ENCODE measurements around the gene UNC80. TPM values are rescaled to one million over a fixed set of nuclear protein-coding genes. Genes with fewer than 3 reads are reported as not detected.
"Not testable (repeated sequence)": the region's sequence is repeated elsewhere in the genome, so short reads cannot be mapped to it uniquely, and the experiment has no call there.

Gene UNC80
- total RNA-seq (2014; rRNA removed; shearing (Covaris generic)) = not detected in 2 replicates

GRCh38 chr2:209771474-209772289 lies at the start of gene UNC80:
TSS of gene UNC80 (plus strand) at chr2:209771832. CDS start at chr2:209772073, 241 bp downstream.
- peak; percentile 75 for DNase-seq (ENCODE audit: low read depth)

- DNase-seq (ENCODE audit: low read depth) = no peak
Observed at GRCh38 chr2:209726311-209726710, 45.3 kb upstream of the UNC80 start.

- DNase-seq (ENCODE audit: low read depth) = no peak
Observed at GRCh38 chr2:209727077-209727476, 44.6 kb upstream of the UNC80 start.

GRCh38 chr2:209734805-209735204 lies 36.8 kb upstream of the UNC80 start:
- no peak for DNase-seq (ENCODE audit: low read depth)

- no peak for DNase-seq (ENCODE audit: low read depth)
Observed at GRCh38 chr2:209741953-209742352, 29.7 kb upstream of the UNC80 start.

- DNase-seq (ENCODE audit: low read depth) = no peak
Observed at GRCh38 chr2:209753020-209753419, 18.6 kb upstream of the UNC80 start.

- no peak for DNase-seq (ENCODE audit: low read depth)
Observed at GRCh38 chr2:209757163-209757562, 14.5 kb upstream of the UNC80 start.

- no peak for DNase-seq (ENCODE audit: low read depth)
Observed at GRCh38 chr2:209761566-209761965, 10.1 kb upstream of the UNC80 start.

- no peak for DNase-seq (ENCODE audit: low read depth)
Observed at GRCh38 chr2:209762563-209762962, 9.1 kb upstream of the UNC80 start.

- DNase-seq (ENCODE audit: low read depth) = no peak
Observed at GRCh38 chr2:209763106-209763505, 8.5 kb upstream of the UNC80 start.

GRCh38 chr2:209766613-209767012 lies 5.0 kb upstream of the UNC80 start:
- DNase-seq (ENCODE audit: low read depth) = no peak

GRCh38 chr2:209767316-209767715 lies 4.3 kb upstream of the UNC80 start:
- DNase-seq (ENCODE audit: low read depth) = no peak

GRCh38 chr2:209768557-209768956 lies 3.1 kb upstream of the UNC80 start:
- DNase-seq (ENCODE audit: low read depth) = no peak

GRCh38 chr2:209772290-209772685 lies 656 bp downstream of the UNC80 start:
- DNase-seq (ENCODE audit: low read depth) = no peak

- no peak for DNase-seq (ENCODE audit: low read depth)
Observed at GRCh38 chr2:209773377-209773776, 1.7 kb downstream of the UNC80 start.

GRCh38 chr2:209787416-209787815 lies 15.8 kb downstream of the UNC80 start:
- no peak for DNase-seq (ENCODE audit: low read depth)

GRCh38 chr2:209788925-209789324 lies 17.3 kb downstream of the UNC80 start:
- no peak for DNase-seq (ENCODE audit: low read depth)

GRCh38 chr2:209790066-209790728 lies 18.6 kb downstream of the UNC80 start:
- no peak for DNase-seq (ENCODE audit: low read depth)

- DNase-seq (ENCODE audit: low read depth) = no peak
Observed at GRCh38 chr2:209791151-209791550, 19.5 kb downstream of the UNC80 start.

GRCh38 chr2:209795425-209795824 lies 23.8 kb downstream of the UNC80 start:
- not testable (repeated sequence) for DNase-seq (ENCODE audit: low read depth)

- DNase-seq (ENCODE audit: low read depth) = no peak
Observed at GRCh38 chr2:209805351-209805750, 33.7 kb downstream of the UNC80 start.

- DNase-seq (ENCODE audit: low read depth) = no peak
Observed at GRCh38 chr2:209806318-209806717, 34.7 kb downstream of the UNC80 start.

GRCh38 chr2:209808521-209808920 lies 36.9 kb downstream of the UNC80 start:
- DNase-seq (ENCODE audit: low read depth) = no peak

Measured in Daoy (cell line).